Endodermal cell (in vitro differentiated cells): ENCODE measurements around the gene ACTRT2. TPM values are rescaled to one million over a fixed set of nuclear protein-coding genes. Genes with fewer than 3 reads are reported as not detected.

ENCODE experiments used
- DNase-seq: peaks from one replicate; pipeline ENCODE4 v3.0.0-alpha.2; 2017
- H3K27ac ChIP-seq: 2 replicates; pipeline ENCODE4 v1.5.1; 2013; ENCODE audit warnings: mild to moderate bottlenecking, low read depth, low read length, moderate library complexity
- H3K27me3 ChIP-seq: 2 replicates; pipeline ENCODE4 v1.6.1; 2013; ENCODE audit warnings: mild to moderate bottlenecking, low read length, moderate library complexity; ENCODE audit not compliant: insufficient read depth, control insufficient read depth, poor library complexity, severe bottlenecking
- H3K36me3 ChIP-seq: 2 replicates; pipeline ENCODE4 v1.7.0; 2013; ENCODE audit warnings: mild to moderate bottlenecking, low read length, moderate library complexity; ENCODE audit not compliant: control insufficient read depth, insufficient read depth
- H3K4me1 ChIP-seq: one replicate; pipeline ENCODE4 v1.7.0; 2013; ENCODE audit warnings: low read length; ENCODE audit not compliant: control insufficient read depth, insufficient read depth
- H3K4me3 ChIP-seq: 2 replicates; pipeline ENCODE4 v1.5.1; 2013; ENCODE audit warnings: mild to moderate bottlenecking, low read length, moderate library complexity
- H3K9ac ChIP-seq: 2 replicates; pipeline ENCODE4 v1.6.1; 2013; ENCODE audit warnings: mild to moderate bottlenecking, low read length, moderate library complexity; ENCODE audit not compliant: poor library complexity, severe bottlenecking; ENCODE audit errors: extremely low read depth
- H3K9me3 ChIP-seq: 2 replicates; pipeline ENCODE4 v1.6.1; 2013; ENCODE audit warnings: mild to moderate bottlenecking, low read length, moderate library complexity; ENCODE audit not compliant: control insufficient read depth
- H3K27ac Mint-ChIP-seq: 2 replicates; pipeline ENCODE4 v1.8.0; 2020; ENCODE audit warnings: mixed read lengths
- H3K27me3 Mint-ChIP-seq: 2 replicates; pipeline ENCODE4 v1.8.0; 2021; ENCODE audit warnings: mild to moderate bottlenecking, mixed read lengths; ENCODE audit not compliant: insufficient read depth
- H3K36me3 Mint-ChIP-seq: 2 replicates; pipeline ENCODE4 v1.8.0; 2020; ENCODE audit warnings: low read depth, mixed read lengths
- H3K4me1 Mint-ChIP-seq: 2 replicates; pipeline ENCODE4 v1.8.0; 2020; ENCODE audit warnings: mixed read lengths
- H3K4me3 Mint-ChIP-seq: 2 replicates; pipeline ENCODE4 v1.8.0; 2020; ENCODE audit warnings: mild to moderate bottlenecking, moderate library complexity, mixed read lengths
- H3K9me3 Mint-ChIP-seq: 2 replicates; pipeline ENCODE4 v1.8.0; 2020; ENCODE audit warnings: mild to moderate bottlenecking, mixed read lengths
- WGBS, 2 experiments: methylation state at CpG; one replicate each; pipeline versions ENCODE4 v1.1.5 to v1.1.7; 2013; ENCODE audit warnings: missing lambda C conversion rate in 2 of 2, mixed read lengths in 1 of 2; ENCODE audit not compliant: insufficient coverage in 1 of 2, insufficient read length in 1 of 2; 5-methylcytosine and 5-hydroxymethylcytosine counted together
- total RNA-seq, 2 donors: library from RNA; stranded (reverse); fragmentation: NEBNext Ultra II Directional in 1 of 2; extraction: Animal tissue kit (Norgen Biotek cat#: 25700) in 1 of 2; gene quantifications; 2 replicates in 1 of 2; 3 replicates in 1 of 2; pipeline ENCODE4 v1.2.1, GENCODE V29; 2021
- TF ChIP-seq, protein P1 (sequence below): fragments of 200-600 bp; sonication (generic); conservative IDR thresholded peaks from 2 replicates; pipeline ENCODE4 v1.5.0; 2021; ENCODE audit warnings: antibody characterized with exemption, mild to moderate bottlenecking

ACTRT2 gene
- total RNA-seq, 2 donors from 2014 or later: not detected

DNA sequence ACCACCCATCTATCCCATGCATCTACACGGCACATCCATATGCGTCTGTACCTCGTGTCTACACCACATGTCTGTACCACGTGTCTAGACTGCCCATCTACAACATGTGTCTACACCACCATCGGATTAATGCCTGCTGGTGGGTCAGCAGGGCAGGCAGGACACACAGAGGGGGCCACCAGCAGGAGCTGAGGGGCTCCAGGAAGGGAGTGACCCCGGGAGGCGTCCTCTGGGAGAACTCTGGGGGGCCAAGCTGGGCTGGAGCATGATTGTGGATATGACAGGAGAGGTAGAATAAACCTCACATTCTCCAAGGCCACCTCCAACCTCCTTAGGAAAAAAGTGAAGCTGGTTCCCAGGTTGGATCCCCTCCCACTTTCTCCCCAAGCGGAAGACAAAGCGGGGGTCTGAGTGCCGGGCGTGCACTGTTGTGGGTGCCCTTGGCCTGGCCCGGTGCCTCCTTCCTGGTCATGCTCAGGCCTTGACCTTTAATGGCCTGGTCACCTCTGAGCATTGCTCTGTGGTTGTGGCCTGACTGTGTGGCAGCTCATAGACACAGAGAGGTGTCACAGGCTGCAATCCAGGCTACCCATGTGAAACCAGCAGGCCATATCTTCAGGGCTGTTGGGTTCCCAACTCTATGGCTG, 881 bp upstream of the ACTRT2 start:
- H3K36me3 Mint-ChIP-seq: no peaks in the 10 kb centered on the region
- H3K4me1 ChIP-seq: no peaks in the 10 kb centered on the region
- no peak overlapping the region for H3K4me3 ChIP-seq
- H3K4me3 Mint-ChIP-seq: no peak overlapping the region
- H3K27ac Mint-ChIP-seq: no peak overlapping the region
- no peaks in the 10 kb centered on the region for H3K27me3 Mint-ChIP-seq
- H3K36me3 ChIP-seq: no peaks in the 10 kb centered on the region
- no peak overlapping the region for H3K27ac ChIP-seq
- 82 to 96% methylated on average over 4 to 12 of the region's 12 CpGs for WGBS, 2 experiments
- peaks cover 3% of the 10 kb centered on the region for H3K9me3 ChIP-seq
- no peaks in the 10 kb centered on the region for H3K27me3 ChIP-seq
- H3K9ac ChIP-seq: no peak overlapping the region
- H3K9me3 Mint-ChIP-seq: peaks cover 68% of the 10 kb centered on the region
- H3K4me1 Mint-ChIP-seq: no peaks in the 10 kb centered on the region
- TF ChIP-seq, protein P1, sequence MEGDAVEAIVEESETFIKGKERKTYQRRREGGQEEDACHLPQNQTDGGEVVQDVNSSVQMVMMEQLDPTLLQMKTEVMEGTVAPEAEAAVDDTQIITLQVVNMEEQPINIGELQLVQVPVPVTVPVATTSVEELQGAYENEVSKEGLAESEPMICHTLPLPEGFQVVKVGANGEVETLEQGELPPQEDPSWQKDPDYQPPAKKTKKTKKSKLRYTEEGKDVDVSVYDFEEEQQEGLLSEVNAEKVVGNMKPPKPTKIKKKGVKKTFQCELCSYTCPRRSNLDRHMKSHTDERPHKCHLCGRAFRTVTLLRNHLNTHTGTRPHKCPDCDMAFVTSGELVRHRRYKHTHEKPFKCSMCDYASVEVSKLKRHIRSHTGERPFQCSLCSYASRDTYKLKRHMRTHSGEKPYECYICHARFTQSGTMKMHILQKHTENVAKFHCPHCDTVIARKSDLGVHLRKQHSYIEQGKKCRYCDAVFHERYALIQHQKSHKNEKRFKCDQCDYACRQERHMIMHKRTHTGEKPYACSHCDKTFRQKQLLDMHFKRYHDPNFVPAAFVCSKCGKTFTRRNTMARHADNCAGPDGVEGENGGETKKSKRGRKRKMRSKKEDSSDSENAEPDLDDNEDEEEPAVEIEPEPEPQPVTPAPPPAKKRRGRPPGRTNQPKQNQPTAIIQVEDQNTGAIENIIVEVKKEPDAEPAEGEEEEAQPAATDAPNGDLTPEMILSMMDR: no peak
- DNase-seq: no peak

DNA sequence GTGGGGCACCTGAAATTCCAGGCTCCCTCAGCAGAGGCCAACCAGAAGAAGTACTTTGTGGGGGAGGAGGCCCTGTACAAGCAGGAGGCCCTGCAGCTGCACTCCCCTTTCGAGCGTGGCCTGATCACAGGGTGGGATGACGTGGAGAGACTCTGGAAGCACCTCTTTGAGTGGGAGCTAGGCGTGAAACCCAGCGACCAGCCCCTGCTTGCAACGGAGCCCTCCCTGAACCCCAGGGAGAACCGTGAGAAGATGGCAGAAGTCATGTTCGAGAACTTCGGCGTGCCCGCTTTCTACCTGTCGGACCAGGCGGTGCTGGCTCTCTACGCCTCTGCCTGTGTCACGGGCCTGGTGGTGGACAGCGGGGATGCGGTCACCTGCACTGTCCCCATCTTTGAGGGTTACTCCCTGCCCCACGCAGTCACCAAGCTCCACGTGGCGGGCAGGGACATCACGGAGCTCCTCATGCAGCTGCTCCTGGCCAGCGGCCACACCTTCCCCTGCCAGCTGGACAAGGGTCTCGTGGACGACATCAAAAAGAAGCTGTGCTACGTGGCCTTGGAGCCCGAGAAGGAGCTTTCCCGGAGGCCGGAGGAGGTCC, 634 bp downstream of the ACTRT2 start:
- TF ChIP-seq, protein P1: no peak
- peaks cover 61% of the 10 kb centered on the region for H3K9me3 Mint-ChIP-seq
- no peaks in the 10 kb centered on the region for H3K27me3 Mint-ChIP-seq
- Histone ChIP-seq H3K27ac (no peak overlapping the region), H3K27me3 (no peaks in the 10 kb centered on the region), H3K4me1 (no peaks in the 10 kb centered on the region), H3K36me3 (no peaks in the 10 kb centered on the region), H3K4me3 (no peak overlapping the region), H3K9me3 (peaks cover 13% of the 10 kb centered on the region), H3K9ac (no peak overlapping the region)
- DNase-seq: no peak
- H3K36me3 Mint-ChIP-seq: no peaks in the 10 kb centered on the region
- no peak overlapping the region for H3K4me3 Mint-ChIP-seq
- H3K27ac Mint-ChIP-seq: no peak overlapping the region
- 86 to 91% methylated on average over 22 to 28 of the region's 28 CpGs for WGBS, 2 experiments
- H3K4me1 Mint-ChIP-seq: no peaks in the 10 kb centered on the region

DNA sequence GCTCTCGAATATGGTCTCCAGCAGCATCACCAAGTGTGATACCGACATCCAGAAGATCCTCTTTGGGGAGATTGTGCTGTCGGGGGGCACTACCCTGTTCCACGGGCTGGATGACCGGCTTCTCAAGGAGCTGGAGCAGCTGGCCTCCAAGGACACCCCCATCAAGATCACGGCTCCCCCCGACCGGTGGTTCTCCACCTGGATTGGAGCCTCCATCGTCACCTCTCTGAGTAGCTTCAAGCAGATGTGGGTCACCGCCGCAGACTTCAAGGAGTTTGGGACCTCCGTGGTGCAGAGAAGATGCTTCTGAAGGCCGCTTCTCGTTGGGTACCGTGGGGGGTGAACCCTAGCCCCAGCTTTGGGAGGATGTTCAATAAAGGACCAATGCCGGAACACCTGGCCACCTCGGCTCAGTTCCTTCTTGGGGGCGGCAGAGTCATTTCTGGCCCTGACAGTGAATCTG, 1.3 kb downstream of the ACTRT2 start:
- TF ChIP-seq, protein P1: no peak

More for the DNA sequence above, 1.3 kb downstream of the ACTRT2 start:
- no peaks in the 10 kb centered on the region for H3K36me3 ChIP-seq
- 88 to 95% methylated on average over 13 to 18 of the region's 18 CpGs for WGBS, 2 experiments
- no peaks in the 10 kb centered on the region for H3K4me1 ChIP-seq
- Mint-ChIP-seq H3K36me3 (no peaks in the 10 kb centered on the region), H3K4me3 (no peak overlapping the region), H3K4me1 (no peaks in the 10 kb centered on the region), H3K9me3 (peaks cover 56% of the 10 kb centered on the region), H3K27ac (no peak overlapping the region), H3K27me3 (no peaks in the 10 kb centered on the region)
- no peaks in the 10 kb centered on the region for H3K27me3 ChIP-seq
- peaks cover 13% of the 10 kb centered on the region for H3K9me3 ChIP-seq
- no peak for DNase-seq
- H3K4me3 ChIP-seq: no peak overlapping the region
- H3K27ac ChIP-seq: no peak overlapping the region
- no peak overlapping the region for H3K9ac ChIP-seq
